Prostate gland (tissue), 2 donors: ENCODE data around the gene CFAP54. TPM values are rescaled to one million over a fixed set of nuclear protein-coding genes. Genes with fewer than 3 reads are reported as not detected.

ENCODE experiments used
- DNase-seq: peaks from one replicate; pipeline ENCODE4 v3.0.0-alpha.2; 2019; ENCODE audit warnings: low spot score
- H3K27ac ChIP-seq, 2 donors: fragments of 200-600 bp; sonication (generic); 2 replicates each; pipeline ENCODE4 v1.5.1; 2017 to 2019
- H3K27me3 ChIP-seq: fragments of 200-600 bp; sonication (generic); replicated peaks from 2 replicates; pipeline ENCODE4 v1.5.1; 2019; ENCODE audit not compliant: insufficient read depth
- H3K36me3 ChIP-seq, 2 donors: fragments of 200-600 bp; sonication (generic); 1 replicate in 1 of 2; 2 replicates in 1 of 2; pipeline versions ENCODE4 v1.5.1 to v1.8.1; 2017 to 2019
- H3K4me1 ChIP-seq: fragments of 200-600 bp; sonication (generic); replicated peaks from 2 replicates; pipeline ENCODE4 v1.5.1; 2019
- H3K4me3 ChIP-seq, 2 donors: fragments of 200-600 bp; sonication (generic); 2 replicates each; pipeline ENCODE4 v1.5.1; 2017 to 2019
- H3K9me3 ChIP-seq: fragments of 200-600 bp; sonication (generic); 2 replicates; pipeline ENCODE4 v1.5.1; 2017
- CTCF ChIP-seq, 4 experiments: fragments of 200-600 bp in 2 of 4; fragments of 450-650 bp in 2 of 4; sonication (generic) in 2 of 4; IDR thresholded peaks; 1 replicate in 3 of 4; 2 replicates in 1 of 4; pipeline ENCODE4 v1.5.1; 2016 to 2019; ENCODE audit warnings: antibody characterized with exemption in 4 of 4, mild to moderate bottlenecking in 2 of 4, moderate library complexity in 2 of 4
- POLR2A ChIP-seq: fragments of 450-650 bp; IDR thresholded peaks from one replicate; pipeline ENCODE4 v1.6.1; 2016; ENCODE audit warnings: antibody characterized with exemption, mild to moderate bottlenecking
- POLR2AphosphoS5 ChIP-seq: sonication (generic); formaldehyde crosslinking; IDR thresholded peaks from one replicate; pipeline ENCODE4 v1.6.1; 2017; ENCODE audit warnings: antibody characterized with exemption
- WGBS: methylation state at CpG from one replicate; pipeline ENCODE4 v1.1.5; 2018; 5-methylcytosine and 5-hydroxymethylcytosine counted together
- intact Hi-C: fragments of 100-400 bp; cut with DNase I; formaldehyde crosslinking; loops from one replicate; pipeline ENCODE4 v1.14.2; 2022
- total RNA-seq, 2 donors: library from RNA; depleted of rRNA; stranded (reverse); fragments of >200 nt; gene quantifications; one replicate each; pipeline ENCODE4 v1.1.0, GENCODE V29; 2016

The CFAP54 gene
- total RNA-seq, 2 donors from 2014 or later = 0.68 to 2.3 TPM

- TF ChIP-seq POLR2A = no peak
- intact Hi-C loops = no loop called here
Measured at GRCh38 chr12:96872961-96873360, 383.6 kb downstream of the CFAP54 start.

GRCh38 chr12:96874211-96874610, 384.8 kb downstream of the CFAP54 start:
- Histone ChIP-seq H3K27me3 (no peaks in the 10 kb centered on the region), H3K4me3 (no peak overlapping the region), H3K27ac (no peak overlapping the region), H3K4me1 (no peaks in the 10 kb centered on the region), H3K36me3 (no peaks in the 10 kb centered on the region), H3K9me3 (no peaks in the 10 kb centered on the region)
- DNase-seq = no peak
- intact Hi-C loops = no loop called here
- WGBS = 93% methylated on average over 2 of the region's 2 CpGs
- TF ChIP-seq CTCF (IDR thresholded peaks at IDR 0.05) = no peak
- no peak for TF ChIP-seq POLR2AphosphoS5
- TF ChIP-seq POLR2A = no peak

More at GRCh38 chr12:96872961-96873360, 383.6 kb downstream of the CFAP54 start:
- no peak overlapping the region for H3K27ac ChIP-seq
- H3K4me1 ChIP-seq = no peaks in the 10 kb centered on the region
- no peaks in the 10 kb centered on the region for H3K9me3 ChIP-seq
- no peak for DNase-seq
- no peak overlapping the region for H3K4me3 ChIP-seq
- no peaks in the 10 kb centered on the region for H3K36me3 ChIP-seq
- no peaks in the 10 kb centered on the region for H3K27me3 ChIP-seq

GRCh38 chr12:96876966-96877365, 387.6 kb downstream of the CFAP54 start:
- TF ChIP-seq CTCF (IDR thresholded peaks at IDR 0.05) = no peak
- no peak for TF ChIP-seq POLR2AphosphoS5
- no peak for TF ChIP-seq POLR2A
- intact Hi-C loops = no loop called here

GRCh38 chr12:96878704-96879103, 389.3 kb downstream of the CFAP54 start:
- no peaks in the 10 kb centered on the region for H3K4me1 ChIP-seq

More at GRCh38 chr12:96876966-96877365, 387.6 kb downstream of the CFAP54 start:
- Histone ChIP-seq H3K9me3 (no peaks in the 10 kb centered on the region), H3K4me3 (no peak overlapping the region), H3K27me3 (no peaks in the 10 kb centered on the region), H3K36me3 (no peaks in the 10 kb centered on the region), H3K27ac (no peak overlapping the region), H3K4me1 (no peaks in the 10 kb centered on the region)
- no peak for DNase-seq
- WGBS = 91% methylated on average over 3 of the region's 3 CpGs

GRCh38 chr12:96879301-96879700, 389.9 kb downstream of the CFAP54 start:
- Histone ChIP-seq H3K4me3 (no peak overlapping the region), H3K36me3 (no peaks in the 10 kb centered on the region), H3K4me1 (no peaks in the 10 kb centered on the region), H3K27ac (no peak overlapping the region), H3K27me3 (no peaks in the 10 kb centered on the region), H3K9me3 (no peaks in the 10 kb centered on the region)
- no peak for DNase-seq
- WGBS = 88% methylated on average over 4 of the region's 4 CpGs
- intact Hi-C loops = no loop called here
- TF ChIP-seq CTCF (IDR thresholded peaks at IDR 0.05) (no peak), POLR2AphosphoS5 (no peak), POLR2A (no peak)

More at GRCh38 chr12:96878704-96879103, 389.3 kb downstream of the CFAP54 start:
- Histone ChIP-seq H3K4me3 (no peak overlapping the region), H3K27me3 (no peaks in the 10 kb centered on the region), H3K36me3 (no peaks in the 10 kb centered on the region), H3K9me3 (no peaks in the 10 kb centered on the region), H3K27ac (no peak overlapping the region)
- DNase-seq = no peak
- intact Hi-C loops = no loop called here
- WGBS = 86% methylated on average over 1 of the region's 1 CpG
- no peak for TF ChIP-seq CTCF (IDR thresholded peaks at IDR 0.05)
